Measurements from ENCODE around the gene SMARCA1.

SMARCA1 gene

DNA sequence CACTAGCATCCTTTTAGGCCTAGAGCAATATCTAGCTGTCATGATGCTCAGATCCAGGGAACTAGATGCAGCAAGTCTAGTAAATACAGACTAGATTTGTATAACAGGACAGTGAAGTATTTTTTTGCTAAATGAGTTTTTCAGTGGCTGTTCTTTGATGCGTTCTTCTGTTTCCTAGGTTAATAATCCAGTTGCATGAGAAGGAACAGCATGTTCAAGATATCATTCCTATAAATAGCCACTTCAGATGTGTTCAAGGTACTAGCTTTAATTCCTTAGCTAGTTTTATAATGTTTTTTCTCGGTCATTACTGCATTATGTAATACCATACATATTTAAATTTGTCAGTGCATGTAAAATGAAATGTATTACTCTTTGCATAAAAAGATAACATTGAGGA is 21.5 kb upstream of the SMARCA1 start:
- Mint-ChIP-seq H3K27ac (no peak overlapping the region), H3K9me3 (no peaks in the 10 kb centered on the region), H3K4me1 (ENCODE audit: low read depth) (peaks cover 2% of the 10 kb centered on the region), H3K4me3 (no peak overlapping the region), H3K36me3 (ENCODE audit: low read depth) (no peaks in the 10 kb centered on the region), H3K27me3 (ENCODE audit: low read depth) (peaks cover 2% of the 10 kb centered on the region)

- peak overlapping the region; percentile 40 for H3K4me3 Mint-ChIP-seq
- no peak overlapping the region for H3K27ac Mint-ChIP-seq
- H3K4me1 Mint-ChIP-seq (ENCODE audit: low read depth): peaks cover 3% of the 10 kb centered on the region
- H3K36me3 Mint-ChIP-seq (ENCODE audit: low read depth): no peaks in the 10 kb centered on the region
- no peaks in the 10 kb centered on the region for H3K9me3 Mint-ChIP-seq
- H3K27me3 Mint-ChIP-seq (ENCODE audit: low read depth): peaks cover 16% of the 10 kb centered on the region
Measured at GRCh38 chrX:129540722-129541184, 17.5 kb upstream of the SMARCA1 start.

GRCh38 chrX:129540068-129540653 is 16.9 kb upstream of the SMARCA1 start, which contains the start of gene OCRL:
Gene OCRL (plus strand): TSS chrX:129540259. CDS start chrX:129540440, 181 bp downstream.
- H3K36me3 Mint-ChIP-seq (ENCODE audit: low read depth): no peaks in the 10 kb centered on the region
- peak within 1 kb of the TSS; percentile 77 for H3K4me3 Mint-ChIP-seq

DNA sequence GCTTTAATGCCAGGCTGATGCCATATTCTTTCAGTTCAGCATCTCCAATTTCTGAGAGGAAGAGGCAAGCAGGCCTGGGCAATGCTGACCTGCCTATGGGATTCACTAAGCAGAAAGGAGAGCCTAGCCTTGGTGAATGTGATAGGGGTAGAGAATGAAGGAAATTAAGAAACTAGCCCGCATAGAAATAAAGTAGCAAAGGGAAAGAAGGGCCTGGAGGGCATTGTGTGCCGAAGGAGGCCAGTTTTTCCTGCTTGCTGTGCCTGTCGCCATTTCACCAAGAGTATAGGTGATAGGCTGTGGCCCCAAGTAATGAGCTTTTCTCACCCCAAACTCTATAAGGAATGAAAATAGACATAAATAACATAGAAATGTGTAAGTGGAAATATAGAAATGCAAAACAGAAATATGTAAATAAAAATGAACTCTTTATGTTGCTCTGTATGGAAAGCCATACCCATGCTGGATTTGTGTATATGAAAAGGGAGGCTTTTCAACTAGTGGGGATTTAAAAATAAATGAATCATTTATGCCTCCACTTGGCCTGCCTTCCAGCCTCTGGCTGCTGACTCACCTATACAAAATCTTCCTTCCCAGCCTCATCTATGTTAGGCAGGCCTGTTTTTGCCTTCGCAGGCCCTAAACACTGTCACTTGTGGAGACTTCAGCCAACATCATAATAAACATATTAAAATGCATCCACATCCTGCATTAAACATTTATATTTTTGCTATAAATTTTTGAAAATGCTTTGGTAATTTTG is 11.7 kb upstream of the SMARCA1 start:
- H3K27ac Mint-ChIP-seq: no peak overlapping the region
- no peaks in the 10 kb centered on the region for H3K36me3 Mint-ChIP-seq (ENCODE audit: low read depth)
- peaks cover 2% of the 10 kb centered on the region for H3K4me1 Mint-ChIP-seq (ENCODE audit: low read depth)

More at GRCh38 chrX:129540068-129540653, 16.9 kb upstream of the SMARCA1 start, which contains the start of gene OCRL:
- H3K27ac Mint-ChIP-seq: no peak within 1 kb of the TSS
- peaks cover 16% of the 10 kb centered on the region for H3K27me3 Mint-ChIP-seq (ENCODE audit: low read depth)
- H3K4me1 Mint-ChIP-seq (ENCODE audit: low read depth): peaks cover 3% of the 10 kb centered on the region
- no peaks in the 10 kb centered on the region for H3K9me3 Mint-ChIP-seq

DNA sequence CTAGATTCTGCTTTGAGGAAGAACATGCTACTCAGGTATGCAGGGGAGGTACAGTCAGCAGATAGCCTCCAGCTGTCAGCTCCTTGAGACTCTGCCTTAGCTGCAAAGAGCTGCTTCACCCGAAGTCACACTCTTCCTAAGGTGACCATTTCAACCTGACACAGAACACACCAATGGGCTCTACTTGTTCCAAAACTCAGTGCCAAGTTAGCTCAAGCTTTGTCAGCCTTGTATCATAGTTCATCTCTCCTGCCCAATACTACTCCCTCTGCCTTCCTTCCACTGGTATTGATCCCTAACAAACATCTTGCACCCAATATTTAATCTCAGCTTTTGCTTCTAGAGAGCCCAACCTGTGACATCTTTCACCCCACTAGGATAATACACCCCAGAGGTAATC is 7.8 kb upstream of the SMARCA1 start:
- H3K27me3 Mint-ChIP-seq (ENCODE audit: low read depth): peaks cover 3% of the 10 kb centered on the region

More for the DNA sequence above, 11.7 kb upstream of the SMARCA1 start:
- Mint-ChIP-seq H3K4me3 (no peak overlapping the region), H3K9me3 (no peaks in the 10 kb centered on the region), H3K27me3 (ENCODE audit: low read depth) (peaks cover 19% of the 10 kb centered on the region)

GRCh38 chrX:129530410-129530809 is 7.1 kb upstream of the SMARCA1 start:
- H3K9me3 Mint-ChIP-seq: no peaks in the 10 kb centered on the region
- H3K27ac Mint-ChIP-seq: no peak overlapping the region
- no peaks in the 10 kb centered on the region for H3K4me1 Mint-ChIP-seq (ENCODE audit: low read depth)
- no peaks in the 10 kb centered on the region for H3K36me3 Mint-ChIP-seq (ENCODE audit: low read depth)
- peaks cover 4% of the 10 kb centered on the region for H3K27me3 Mint-ChIP-seq (ENCODE audit: low read depth)
- H3K4me3 Mint-ChIP-seq: no peak overlapping the region

More for the DNA sequence above, 7.8 kb upstream of the SMARCA1 start:
- Mint-ChIP-seq H3K36me3 (ENCODE audit: low read depth) (no peaks in the 10 kb centered on the region), H3K9me3 (no peaks in the 10 kb centered on the region), H3K4me3 (no peak overlapping the region), H3K4me1 (ENCODE audit: low read depth) (no peaks in the 10 kb centered on the region), H3K27ac (no peak overlapping the region)

DNA sequence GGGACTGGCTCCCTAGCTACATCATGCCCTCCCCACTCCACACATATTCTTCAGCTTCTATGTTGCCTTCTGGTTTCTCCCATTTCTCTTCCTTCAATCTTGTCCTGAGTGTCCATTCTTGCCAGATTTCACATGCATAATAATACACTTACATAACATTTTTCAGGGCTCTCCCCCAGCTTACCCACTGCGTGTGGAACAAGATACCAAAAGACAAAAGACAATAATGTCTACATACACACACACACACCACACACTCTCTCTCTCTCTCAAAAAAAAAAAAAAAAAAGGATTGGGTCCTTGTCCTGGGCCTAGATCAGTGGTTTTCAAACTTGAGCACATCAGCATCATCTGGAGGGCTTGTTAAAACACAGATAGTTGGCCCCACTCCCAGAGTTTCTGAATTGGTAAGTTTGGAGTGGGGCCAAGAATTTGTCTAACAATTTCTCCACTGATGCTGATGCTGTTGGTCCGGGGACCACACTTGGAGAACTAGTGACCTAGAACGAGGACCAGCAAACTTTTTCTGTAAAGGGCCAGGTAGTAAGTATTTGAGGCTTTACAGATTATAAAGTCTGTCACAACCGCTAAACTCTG is 6.5 kb upstream of the SMARCA1 start:
- Mint-ChIP-seq H3K27me3 (ENCODE audit: low read depth) (peaks cover 10% of the 10 kb centered on the region), H3K4me3 (no peak overlapping the region), H3K9me3 (no peaks in the 10 kb centered on the region), H3K27ac (no peak overlapping the region), H3K4me1 (ENCODE audit: low read depth) (no peaks in the 10 kb centered on the region), H3K36me3 (ENCODE audit: low read depth) (no peaks in the 10 kb centered on the region)

DNA sequence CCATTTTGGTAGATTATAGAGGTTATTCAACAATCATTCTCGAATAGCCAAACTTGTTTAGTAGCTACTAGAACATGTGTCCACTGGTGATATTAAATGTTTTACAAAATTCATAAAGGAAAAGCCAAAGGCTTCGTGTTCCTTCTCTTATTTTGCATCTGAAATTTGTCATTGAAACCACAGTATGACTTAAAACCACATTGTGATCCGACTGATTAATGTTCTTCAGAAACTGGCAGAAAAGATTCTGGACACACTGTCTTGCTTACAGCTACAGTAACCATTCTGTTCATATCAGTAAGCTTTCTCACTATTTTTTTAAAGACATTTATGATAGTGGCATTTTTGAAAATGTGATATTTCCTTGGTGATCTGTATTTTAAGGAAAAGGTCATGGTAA is 2.6 kb upstream of the SMARCA1 start:
- H3K27me3 Mint-ChIP-seq (ENCODE audit: low read depth): peaks cover 35% of the 10 kb centered on the region
- H3K4me1 Mint-ChIP-seq (ENCODE audit: low read depth): no peaks in the 10 kb centered on the region
- no peaks in the 10 kb centered on the region for H3K36me3 Mint-ChIP-seq (ENCODE audit: low read depth)
- no peak overlapping the region for H3K4me3 Mint-ChIP-seq
- H3K9me3 Mint-ChIP-seq: no peaks in the 10 kb centered on the region
- H3K27ac Mint-ChIP-seq: no peak overlapping the region

DNA sequence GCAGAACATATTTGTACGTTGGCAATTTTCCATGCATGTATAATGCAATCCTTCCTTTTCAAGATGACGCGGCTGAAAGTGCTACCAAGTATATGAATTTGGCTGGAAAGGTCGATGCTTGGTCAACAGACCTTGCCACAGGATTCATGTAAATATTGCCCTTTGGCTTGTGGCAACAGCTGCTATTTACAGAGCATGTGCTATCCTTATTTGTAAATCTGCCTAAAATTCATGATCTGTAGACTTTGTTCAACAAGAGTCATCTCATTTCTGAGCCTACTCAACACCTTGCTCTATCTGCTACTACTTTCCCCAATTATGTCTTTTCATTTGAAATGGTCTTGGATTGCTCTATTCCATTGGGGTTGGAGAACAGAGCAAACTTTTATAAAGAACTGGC is 1.9 kb upstream of the SMARCA1 start:
- Mint-ChIP-seq H3K9me3 (no peaks in the 10 kb centered on the region), H3K4me1 (ENCODE audit: low read depth) (no peaks in the 10 kb centered on the region), H3K27me3 (ENCODE audit: low read depth) (peaks cover 39% of the 10 kb centered on the region), H3K4me3 (no peak overlapping the region), H3K36me3 (ENCODE audit: low read depth) (no peaks in the 10 kb centered on the region), H3K27ac (no peak overlapping the region)

DNA sequence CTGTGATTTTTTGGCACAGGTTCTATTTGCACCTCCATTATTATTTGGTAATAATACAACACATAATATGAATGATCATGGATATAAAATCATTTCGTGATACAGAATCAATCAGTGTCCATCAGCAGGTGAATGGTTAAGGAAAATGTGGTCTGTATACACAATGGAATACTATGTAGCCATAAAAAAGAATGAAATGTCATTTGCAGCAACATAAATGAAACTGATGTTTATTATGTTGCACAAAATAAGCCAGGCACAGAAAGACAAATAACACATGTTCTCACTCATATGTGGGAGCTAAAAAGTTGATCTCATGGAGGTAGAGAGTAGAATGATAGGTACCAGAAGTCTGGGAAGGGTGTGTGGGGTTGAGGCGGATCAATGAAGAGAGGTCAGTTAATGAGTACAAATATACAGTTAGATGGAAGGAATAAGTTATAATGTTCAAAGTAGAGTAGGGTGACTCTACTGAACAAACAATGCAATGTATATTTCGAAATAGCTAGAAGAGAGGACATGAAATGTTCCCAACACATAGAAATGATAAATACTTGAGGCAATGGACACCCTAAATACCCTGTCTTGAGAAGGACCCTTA is 1.1 kb upstream of the SMARCA1 start:
- H3K4me3 Mint-ChIP-seq: peak overlapping the region; percentile 70
- H3K27me3 Mint-ChIP-seq (ENCODE audit: low read depth): peaks cover 43% of the 10 kb centered on the region
- no peaks in the 10 kb centered on the region for H3K36me3 Mint-ChIP-seq (ENCODE audit: low read depth)
- H3K4me1 Mint-ChIP-seq (ENCODE audit: low read depth): no peaks in the 10 kb centered on the region
- H3K9me3 Mint-ChIP-seq: no peaks in the 10 kb centered on the region
- no peak overlapping the region for H3K27ac Mint-ChIP-seq

GRCh38 chrX:129522184-129523078 is 859 bp downstream of the SMARCA1 start:
- H3K9me3 Mint-ChIP-seq: no peaks in the 10 kb centered on the region
- H3K27ac Mint-ChIP-seq: no peak overlapping the region
- peaks cover 47% of the 10 kb centered on the region for H3K27me3 Mint-ChIP-seq (ENCODE audit: low read depth)
- no peaks in the 10 kb centered on the region for H3K4me1 Mint-ChIP-seq (ENCODE audit: low read depth)
- peak overlapping the region; percentile 63 for H3K4me3 Mint-ChIP-seq
- no peaks in the 10 kb centered on the region for H3K36me3 Mint-ChIP-seq (ENCODE audit: low read depth)

GRCh38 chrX:129520151-129520550 is 3.1 kb downstream of the SMARCA1 start:
- no peak overlapping the region for H3K27ac Mint-ChIP-seq
- no peak overlapping the region for H3K4me3 Mint-ChIP-seq
- no peaks in the 10 kb centered on the region for H3K9me3 Mint-ChIP-seq
- peaks cover 47% of the 10 kb centered on the region for H3K27me3 Mint-ChIP-seq (ENCODE audit: low read depth)
- no peaks in the 10 kb centered on the region for H3K4me1 Mint-ChIP-seq (ENCODE audit: low read depth)
- no peaks in the 10 kb centered on the region for H3K36me3 Mint-ChIP-seq (ENCODE audit: low read depth)

- Mint-ChIP-seq H3K4me1 (ENCODE audit: low read depth) (no peaks in the 10 kb centered on the region), H3K4me3 (no peak overlapping the region), H3K27ac (no peak overlapping the region), H3K27me3 (ENCODE audit: low read depth) (peaks cover 14% of the 10 kb centered on the region), H3K9me3 (no peaks in the 10 kb centered on the region), H3K36me3 (ENCODE audit: low read depth) (no peaks in the 10 kb centered on the region)
Measured at GRCh38 chrX:129516402-129516801, 6.9 kb downstream of the SMARCA1 start.

DNA sequence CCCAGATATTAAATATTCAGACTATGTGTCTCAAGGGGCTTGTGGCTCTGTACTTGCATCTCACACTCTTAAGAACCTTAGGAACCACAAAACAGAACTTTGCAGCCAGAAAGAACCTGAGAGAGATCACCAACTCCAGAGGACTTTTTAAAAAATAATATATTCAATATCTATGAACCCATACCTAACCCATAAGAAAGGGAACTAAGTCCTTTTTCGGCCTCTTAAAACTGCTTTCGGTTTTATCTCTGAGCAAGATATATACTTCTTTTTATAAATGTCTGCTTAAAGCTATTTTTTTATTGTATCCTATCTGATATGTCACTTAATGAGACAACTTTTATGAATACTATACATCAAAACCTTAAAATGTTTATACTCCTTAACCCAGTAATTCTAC is 10.9 kb downstream of the SMARCA1 start:
- no peak overlapping the region for H3K4me3 Mint-ChIP-seq
- no peak overlapping the region for H3K27ac Mint-ChIP-seq
- no peaks in the 10 kb centered on the region for H3K36me3 Mint-ChIP-seq (ENCODE audit: low read depth)
- H3K4me1 Mint-ChIP-seq (ENCODE audit: low read depth): no peaks in the 10 kb centered on the region
- peaks cover 3% of the 10 kb centered on the region for H3K27me3 Mint-ChIP-seq (ENCODE audit: low read depth)
- no peaks in the 10 kb centered on the region for H3K9me3 Mint-ChIP-seq

Data from T-helper 1 cell treated with Interleukin-12 subunit alpha and Interleukin-12 subunit beta and Interleukin-4 antibody, amounts not matched to agents 30 μg/mL and 1 μg/mL, for 36 hours (primary cell).